ENCODE measurements around the gene SPAG6. TPM values are rescaled to one million over a fixed set of nuclear protein-coding genes. Genes with fewer than 3 reads are reported as not detected.
A peak's percentile ranks its signal among the peaks of the same experiment; 100 is the strongest.
"Not testable (repeated sequence)": the region's sequence is repeated elsewhere in the genome, so short reads cannot be mapped to it uniquely, and the experiment has no call there.

The SPAG6 gene
- polyA plus RNA-seq, 4 donors: 0.68 to 1.0 (median 0.91) TPM

DNA sequence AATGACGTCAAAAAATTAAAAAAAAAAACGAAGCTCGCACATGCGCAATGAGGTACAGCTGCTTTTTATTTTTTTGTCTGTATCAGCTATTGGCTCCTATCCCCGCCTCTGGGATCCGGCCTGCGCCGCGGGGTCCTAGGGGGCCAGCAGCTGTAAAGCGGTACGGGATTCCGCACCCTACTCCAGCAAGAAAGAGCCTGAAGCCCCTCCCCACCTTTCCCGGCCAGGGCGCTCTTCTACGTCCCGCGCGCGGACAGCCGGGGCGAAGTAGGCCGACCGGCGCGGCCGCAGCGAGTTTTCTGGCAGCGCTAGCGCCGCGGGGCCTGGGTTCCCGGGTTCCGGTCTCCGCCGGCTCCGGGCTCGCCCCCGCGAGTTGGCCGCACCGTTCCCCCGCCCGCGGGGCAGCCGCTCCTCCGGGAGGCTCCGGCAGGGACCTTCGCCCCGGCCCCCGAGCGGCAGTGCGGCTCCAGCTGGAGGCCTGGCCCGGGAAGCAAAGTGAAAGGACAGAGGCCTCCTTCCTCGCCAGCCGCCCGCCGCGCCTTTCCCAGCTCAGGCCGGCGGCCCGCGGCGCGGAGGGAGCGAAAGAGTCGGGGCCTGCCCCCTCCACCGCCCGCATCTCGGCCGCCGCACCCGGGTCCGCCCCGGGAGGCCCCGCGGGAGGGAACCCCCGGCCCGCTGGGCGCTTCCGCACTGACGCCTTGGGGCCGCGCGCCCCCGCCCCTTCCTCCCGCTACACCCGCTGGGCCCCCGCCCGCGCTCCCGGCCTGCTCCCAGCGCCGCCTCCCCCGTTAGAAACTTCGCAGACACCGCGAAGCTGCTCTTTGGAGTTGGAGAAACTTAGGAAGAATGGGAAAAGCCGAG lies 4.7 kb upstream of the SPAG6 start:
- peak in 1 of 4 donors; percentile 82 for DNase-seq (ENCODE audit: low read depth in 4 of 4, low spot score in 2 of 4)

DNA sequence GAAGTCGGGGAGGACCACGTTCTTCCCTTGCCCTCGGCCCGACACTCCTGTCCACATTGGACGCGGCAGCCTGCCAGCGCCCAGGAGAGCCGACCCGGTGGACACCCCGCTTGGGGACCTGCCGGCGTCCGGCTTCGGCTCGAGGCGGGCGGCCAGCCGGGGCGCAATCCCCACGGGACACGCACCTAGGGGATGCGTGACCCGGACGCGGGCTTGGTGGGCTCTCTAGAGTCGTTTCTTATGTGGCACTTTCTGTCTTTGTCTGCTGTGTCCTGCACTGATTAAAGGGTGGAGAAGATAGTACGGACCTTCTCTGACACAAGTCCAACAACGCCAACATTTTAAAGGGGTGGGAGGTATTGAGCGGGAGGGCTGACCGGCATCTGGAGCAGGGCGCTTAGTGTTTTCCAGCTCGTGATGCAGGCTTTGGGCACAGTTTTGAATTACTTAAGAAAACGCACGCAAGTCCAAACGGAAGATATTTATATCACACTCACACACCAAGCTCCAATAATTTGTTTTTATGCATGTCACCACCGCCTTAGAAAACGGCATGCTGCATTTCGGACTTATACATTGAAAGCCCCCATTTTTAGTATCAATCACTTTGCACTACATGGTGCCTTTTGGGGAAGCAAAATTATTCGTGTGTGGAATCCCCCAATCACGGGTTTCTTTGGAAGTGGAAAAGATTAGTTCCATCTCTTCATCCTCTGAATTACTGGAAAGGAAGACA lies 3.9 kb upstream of the SPAG6 start:
- peak in 1 of 4 donors; percentile 58 for DNase-seq (ENCODE audit: low read depth in 4 of 4, low spot score in 2 of 4)

DNA sequence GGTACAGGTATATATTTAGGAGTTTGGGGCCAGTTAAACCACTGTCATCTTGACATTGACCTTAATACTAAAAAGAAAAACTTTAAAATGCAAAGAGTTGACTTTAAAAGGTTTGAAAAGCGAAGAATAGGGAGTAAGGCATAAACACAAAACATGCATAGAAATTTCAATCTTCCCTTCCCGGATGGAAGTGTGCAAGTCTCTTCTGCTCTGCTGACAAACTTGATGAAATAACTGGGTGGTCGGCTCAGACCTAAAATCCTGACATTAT lies 3.4 kb upstream of the SPAG6 start:
- DNase-seq (ENCODE audit: low read depth in 4 of 4, low spot score in 2 of 4): peak in 1 of 4 donors; percentile 56

DNA sequence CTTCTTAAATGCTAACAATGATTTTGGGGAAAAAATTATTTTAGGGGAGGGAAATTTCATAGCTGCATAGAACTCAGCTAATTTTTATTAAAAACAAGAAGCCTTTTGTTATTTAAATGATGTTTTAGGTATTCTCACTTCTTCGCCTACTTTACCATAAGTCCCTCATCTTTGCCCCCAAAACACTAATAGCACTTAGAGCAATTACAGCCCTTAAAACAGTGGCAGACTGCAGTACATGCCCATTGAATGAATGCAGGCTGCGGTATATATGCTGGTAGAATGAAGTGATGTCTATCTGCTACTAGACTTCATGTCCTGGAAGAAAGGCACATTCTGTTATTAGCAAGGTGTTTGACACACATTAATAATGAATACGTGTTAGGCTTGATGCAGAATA lies 2.9 kb upstream of the SPAG6 start:
- DNase-seq (ENCODE audit: low read depth in 4 of 4, low spot score in 2 of 4): peak in 1 of 4 donors; percentile 25

DNA sequence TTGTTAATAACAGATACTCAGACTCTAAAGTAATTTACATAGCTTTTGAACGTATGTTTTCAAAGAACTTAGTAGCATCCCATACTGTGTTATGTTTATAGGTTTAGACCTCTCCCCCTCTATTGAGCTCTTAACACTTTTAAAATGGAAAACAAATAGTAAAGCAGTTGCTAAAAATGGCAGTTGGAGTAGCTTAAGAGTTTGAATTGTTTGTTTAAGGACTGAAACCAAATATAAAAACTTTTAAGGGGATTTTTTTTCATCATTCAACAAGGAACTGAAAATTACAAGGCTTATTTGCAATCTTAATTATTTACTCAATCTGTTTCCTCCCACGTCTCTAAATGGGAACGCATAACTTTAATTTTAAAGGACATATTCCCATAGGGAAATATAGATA lies 1.6 kb upstream of the SPAG6 start:
- DNase-seq (ENCODE audit: low read depth in 4 of 4, low spot score in 2 of 4): peak in 1 of 4 donors; percentile 37

DNA sequence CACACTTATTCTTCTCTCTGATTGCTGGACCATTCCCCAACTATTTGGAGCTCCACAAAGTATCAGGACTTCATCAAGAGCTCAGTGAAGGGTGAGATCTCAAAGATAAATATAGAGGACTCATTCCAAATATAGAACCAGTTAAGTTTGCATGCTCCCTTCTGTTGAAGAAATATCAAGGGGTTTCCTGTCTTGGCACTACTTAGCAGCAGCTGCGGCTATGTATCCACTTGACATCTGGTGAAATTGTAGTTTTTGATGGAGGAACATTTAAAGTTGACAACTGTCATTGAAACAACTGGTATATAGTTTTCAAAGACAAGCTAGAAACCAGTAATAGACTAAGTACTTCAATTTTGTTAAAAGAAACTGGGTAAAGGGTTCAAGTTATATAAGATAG lies 1.0 kb upstream of the SPAG6 start:
- DNase-seq (ENCODE audit: low read depth in 4 of 4, low spot score in 2 of 4): peak in 1 of 4 donors; percentile 34

DNA sequence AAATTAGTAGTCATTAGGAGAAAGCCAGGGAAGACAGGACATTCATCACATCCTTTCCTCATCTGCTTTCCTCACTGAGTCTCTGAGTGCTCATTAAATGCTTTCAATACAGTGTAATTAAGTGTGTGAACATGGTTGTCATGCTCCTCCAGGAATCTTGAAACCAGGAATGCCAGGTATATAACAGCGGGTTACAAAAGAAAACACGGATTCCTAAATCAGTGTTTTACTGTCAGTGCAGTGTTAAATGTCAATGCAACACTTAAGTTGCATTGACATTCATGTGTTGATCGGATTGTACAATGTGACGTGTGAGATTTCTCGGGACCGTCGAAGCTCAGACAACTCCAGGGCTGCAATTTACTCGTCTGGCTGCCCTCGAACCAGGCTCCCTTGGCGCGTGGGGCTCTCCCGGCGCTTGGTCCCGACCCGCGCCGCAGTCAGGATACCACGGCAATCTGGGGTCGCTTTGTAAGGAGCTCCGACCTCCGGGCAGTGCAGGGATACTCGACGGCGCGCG lies 455 bp upstream of the SPAG6 start:
- no peak for DNase-seq (ENCODE audit: low read depth in 4 of 4, low spot score in 2 of 4)

DNA sequence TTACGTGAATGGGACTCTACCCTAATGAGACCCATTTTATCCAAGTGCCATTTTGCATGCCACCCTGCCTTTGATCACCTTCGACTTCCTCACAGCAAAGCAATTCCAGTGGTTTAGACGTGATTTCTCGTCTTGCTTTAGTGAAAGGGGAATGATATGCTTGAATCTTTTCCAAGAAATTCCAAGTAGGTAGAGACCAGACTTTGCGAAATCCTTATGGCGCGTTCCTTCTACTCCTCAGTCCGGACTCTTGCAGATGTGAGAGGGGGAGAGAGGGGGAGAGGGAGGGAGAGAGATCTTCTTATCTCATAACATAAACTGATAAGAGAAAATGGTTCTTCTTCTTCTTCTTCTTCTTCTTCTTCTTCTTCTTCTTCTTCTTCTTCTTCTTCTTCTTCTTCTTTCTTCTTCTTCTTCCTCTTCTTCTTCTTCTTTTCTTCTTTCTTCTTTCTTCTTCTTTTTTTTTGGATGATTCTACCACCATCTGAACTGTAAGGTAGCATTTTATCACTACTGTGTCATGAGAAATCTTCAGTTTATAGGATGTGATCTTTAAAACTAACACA lies 883 bp downstream of the SPAG6 start:
- DNase-seq (ENCODE audit: low read depth in 4 of 4, low spot score in 2 of 4): no peak

DNA sequence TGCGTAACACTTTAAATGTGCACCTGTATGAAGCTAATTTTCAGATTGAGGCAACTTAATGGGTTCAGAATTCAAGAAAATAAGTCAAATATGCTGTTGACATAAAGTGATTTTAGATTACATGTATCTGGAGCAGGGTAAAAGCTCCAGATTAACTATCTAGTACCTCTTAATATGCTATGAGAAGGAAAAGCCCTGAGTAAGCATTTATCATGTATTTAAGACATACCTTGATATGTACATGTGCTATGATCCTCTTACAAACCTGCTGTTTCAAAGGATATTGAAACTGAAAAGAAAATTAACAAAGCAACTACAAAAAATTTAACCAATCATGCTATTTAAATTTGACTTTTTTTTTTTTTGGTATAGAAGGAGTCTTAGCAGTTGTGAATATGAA lies 4.5 kb downstream of the SPAG6 start:
- no peak for DNase-seq (ENCODE audit: low read depth in 4 of 4, low spot score in 2 of 4)

DNA sequence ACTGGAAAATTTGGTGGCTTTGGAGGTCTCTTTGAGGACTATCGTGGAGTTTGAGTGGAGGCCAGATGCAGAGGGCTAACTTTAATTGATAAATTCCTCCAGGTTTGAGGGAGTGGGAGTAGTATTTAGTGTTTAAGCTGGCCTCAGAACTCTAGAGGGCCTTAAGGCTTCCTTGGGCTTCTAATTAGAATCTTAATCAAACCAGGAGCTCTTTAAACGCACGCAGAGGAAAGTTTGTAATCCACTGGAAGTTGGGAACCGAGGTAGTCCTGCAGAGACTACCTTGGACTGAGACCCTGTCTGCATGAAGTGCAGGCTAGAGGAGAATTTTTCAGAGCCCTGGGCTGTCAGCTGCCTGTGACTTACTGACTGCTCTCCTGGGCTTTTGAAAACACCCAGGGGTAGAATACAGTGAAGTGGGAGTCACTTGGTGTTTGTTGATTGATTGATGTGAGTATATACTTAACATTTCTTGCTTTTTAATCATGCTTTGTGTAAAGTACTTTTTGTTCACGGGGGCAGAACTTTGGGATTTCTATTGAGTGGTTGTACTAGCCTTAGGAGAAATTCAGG lies 5.9 kb downstream of the SPAG6 start:
- DNase-seq (ENCODE audit: low read depth in 4 of 4, low spot score in 2 of 4): no peak

DNA sequence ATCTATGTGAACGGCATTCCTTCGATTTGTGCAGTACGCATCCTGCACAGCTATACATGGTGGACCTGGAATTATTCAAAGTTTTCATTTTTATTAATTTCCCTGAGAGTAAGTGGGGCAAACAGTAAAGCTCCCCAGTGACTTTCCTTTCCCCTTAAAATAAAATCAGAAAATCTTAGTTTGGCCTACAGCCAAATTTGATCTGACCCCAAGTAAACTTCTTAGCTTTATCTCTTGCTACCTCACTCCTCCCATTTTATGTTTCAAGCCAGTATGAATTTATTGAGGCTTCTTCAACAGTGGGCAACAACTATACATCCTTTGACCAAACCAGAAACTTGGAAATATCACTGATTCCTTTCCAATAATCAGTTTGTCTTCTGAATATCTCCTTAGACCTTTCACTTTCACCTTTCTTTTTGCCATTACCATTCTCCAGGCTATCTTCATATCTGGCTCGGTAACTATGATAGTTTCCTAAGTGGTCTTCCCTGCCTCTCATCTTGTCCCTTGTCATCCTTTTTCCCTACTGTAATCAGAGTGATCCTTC lies 11.1 kb downstream of the SPAG6 start:
- no peak for DNase-seq (ENCODE audit: low read depth in 4 of 4, low spot score in 2 of 4)

DNA sequence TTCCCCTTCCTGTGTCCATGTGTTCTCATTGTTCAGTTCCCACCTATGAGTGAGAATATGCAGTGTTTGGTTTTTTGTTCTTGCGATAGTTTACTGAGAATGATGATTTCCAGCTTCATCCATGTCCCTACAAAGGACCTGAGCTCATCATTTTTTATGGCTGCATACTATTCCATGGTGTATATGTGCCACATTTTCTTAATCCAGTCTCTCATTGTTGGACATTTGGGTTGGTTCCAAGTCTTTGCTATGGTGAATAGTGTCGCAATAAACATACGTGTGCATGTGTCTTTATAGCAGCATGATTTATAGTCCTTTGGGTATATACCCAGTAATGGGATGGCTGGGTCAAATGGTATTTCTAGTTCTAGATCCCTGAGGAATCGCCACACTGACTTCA lies 12.5 kb downstream of the SPAG6 start:
- DNase-seq (ENCODE audit: low read depth in 4 of 4, low spot score in 2 of 4): not testable (repeated sequence)

DNA sequence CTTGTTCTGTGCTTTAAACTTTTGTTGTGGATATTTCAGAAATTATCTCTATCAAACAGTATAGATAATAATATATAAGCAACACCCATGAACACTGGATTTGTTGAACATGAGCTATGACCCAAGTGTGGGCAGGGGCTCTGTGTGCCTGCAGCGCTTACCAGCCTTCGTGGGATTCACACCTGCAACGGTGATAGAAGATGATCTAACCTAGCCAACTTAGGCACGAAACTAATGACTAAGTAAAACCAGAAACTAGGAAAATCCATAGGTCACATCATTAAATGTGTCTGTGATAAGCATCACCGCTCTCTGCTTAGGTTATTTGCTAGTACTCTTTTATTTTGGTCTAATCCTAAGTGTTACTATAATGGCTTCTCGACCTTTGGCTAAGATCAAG lies 18.0 kb downstream of the SPAG6 start:
- DNase-seq (ENCODE audit: low read depth in 4 of 4, low spot score in 2 of 4): no peak

DNA sequence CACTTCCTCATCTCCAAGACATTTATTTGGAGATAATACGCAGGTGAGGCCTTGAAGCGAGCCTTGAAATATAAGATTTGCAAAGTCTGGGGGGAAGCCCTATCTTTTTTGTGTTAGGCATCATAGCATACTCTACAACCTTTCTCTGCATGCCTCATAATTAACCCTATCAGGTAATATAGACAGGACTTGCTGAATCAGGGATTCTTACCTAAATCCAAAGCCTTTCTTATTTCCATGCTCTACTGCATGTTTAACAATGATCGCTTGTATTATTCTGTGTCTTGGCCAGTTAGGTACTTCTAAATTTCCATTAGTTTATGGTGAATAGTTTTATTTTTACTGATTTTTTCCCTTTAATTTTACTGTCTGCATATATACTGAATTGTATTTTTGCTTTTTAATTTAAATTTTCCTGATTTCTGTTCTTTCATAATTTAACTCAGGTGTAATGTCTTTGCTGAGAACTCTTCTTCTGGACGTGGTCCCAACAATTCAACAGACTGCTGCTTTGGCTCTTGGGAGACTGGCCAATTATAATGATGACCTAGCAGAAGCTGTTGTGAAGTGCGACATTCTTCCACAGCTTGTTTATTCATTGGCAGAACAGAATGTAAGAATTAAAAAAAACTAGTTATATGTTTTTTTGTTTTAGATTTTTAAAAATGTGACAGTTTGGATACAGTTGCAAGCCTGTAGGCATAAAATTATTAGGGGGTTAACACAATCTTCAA lies 19.3 kb downstream of the SPAG6 start:
- DNase-seq (ENCODE audit: low read depth in 4 of 4, low spot score in 2 of 4): no peak

DNA sequence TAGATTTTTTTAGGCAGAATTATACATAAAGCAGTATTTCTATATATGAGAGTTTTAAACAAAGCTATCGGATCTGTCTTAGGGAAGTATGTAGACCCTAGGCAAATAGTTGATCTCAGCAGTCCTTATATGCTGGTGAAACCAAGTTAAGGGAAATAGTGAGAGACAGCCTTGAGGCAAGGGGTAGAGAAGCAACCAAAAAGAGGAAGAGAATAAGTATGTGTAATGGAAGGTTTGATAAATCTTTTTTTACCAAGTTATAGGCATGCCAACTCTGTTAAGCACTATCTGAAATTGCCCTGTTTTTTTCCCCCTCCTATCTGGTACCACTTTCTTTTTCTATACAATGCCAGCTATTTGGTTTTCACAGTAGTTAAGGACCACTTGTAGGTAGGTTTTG lies 19.9 kb downstream of the SPAG6 start:
- DNase-seq (ENCODE audit: low read depth in 4 of 4, low spot score in 2 of 4): no peak

DNA sequence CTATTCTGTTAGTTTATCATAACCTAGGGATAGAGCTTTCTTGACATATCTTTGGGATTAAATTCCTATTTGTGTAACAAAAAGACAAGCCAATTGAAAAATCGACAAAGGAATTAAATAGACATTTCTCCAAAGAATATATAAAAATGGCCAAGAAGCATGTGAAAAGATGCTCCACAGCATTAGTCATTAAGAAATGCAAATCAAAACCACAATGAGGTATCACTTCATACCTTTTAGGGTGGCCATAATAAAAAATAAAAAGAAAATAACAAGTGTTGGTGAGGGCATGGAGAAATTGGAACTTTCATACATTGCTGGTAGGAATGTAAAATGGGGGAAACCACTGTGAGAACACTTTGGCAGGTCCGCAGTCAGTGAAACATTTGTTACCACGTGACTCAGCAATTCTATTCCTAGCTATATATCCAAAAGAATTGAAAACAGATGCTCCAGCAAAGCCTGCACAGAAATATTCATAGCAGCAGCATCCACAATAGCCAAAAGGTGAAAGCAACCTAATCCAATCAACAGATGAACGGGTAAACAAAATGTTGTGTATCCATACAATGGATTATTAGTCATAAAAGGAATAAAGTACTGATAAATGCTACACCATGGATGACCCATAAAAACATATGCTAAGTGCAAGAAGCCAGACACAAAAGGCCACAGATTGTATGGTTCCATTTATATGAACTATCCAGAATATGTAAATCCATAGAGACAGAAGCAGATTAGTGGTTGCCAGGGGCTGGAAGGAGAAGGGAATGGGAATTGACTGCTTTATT lies 20.5 kb downstream of the SPAG6 start:
- no peak for DNase-seq (ENCODE audit: low read depth in 4 of 4, low spot score in 2 of 4)

DNA sequence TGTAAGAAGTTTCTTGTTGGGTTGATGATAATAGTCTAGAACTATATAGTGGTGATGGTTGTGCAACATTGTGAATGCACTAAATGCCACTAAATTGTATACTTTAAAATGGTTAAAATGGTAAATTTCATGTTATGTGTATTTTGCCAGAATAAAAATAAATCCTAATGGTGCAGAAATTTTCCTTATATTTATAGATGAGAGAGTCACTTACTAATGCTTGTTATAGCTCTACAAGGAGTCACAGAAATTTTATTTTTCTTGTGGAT lies 21.1 kb downstream of the SPAG6 start:
- no peak for DNase-seq (ENCODE audit: low read depth in 4 of 4, low spot score in 2 of 4)

DNA sequence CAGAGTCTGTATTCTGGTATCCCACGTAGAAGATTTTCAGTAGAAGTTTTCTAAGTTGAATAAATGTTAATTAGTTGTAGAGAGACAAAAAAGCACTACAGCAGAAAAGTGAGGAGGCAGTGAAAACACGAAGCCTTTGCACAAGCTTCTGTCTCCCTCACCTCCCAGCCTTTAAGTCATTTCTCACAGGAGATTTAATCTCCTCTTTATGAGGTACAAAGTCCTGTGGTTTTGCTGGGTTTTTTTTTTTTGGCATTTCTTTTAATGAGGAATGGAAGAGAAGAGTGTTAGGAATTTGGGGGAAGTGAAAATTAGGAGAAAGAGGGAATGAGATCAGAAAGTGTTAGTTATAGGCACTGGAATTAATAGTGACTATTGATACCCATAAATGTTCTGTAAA lies 21.5 kb downstream of the SPAG6 start:
- DNase-seq (ENCODE audit: low read depth in 4 of 4, low spot score in 2 of 4): no peak

DNA sequence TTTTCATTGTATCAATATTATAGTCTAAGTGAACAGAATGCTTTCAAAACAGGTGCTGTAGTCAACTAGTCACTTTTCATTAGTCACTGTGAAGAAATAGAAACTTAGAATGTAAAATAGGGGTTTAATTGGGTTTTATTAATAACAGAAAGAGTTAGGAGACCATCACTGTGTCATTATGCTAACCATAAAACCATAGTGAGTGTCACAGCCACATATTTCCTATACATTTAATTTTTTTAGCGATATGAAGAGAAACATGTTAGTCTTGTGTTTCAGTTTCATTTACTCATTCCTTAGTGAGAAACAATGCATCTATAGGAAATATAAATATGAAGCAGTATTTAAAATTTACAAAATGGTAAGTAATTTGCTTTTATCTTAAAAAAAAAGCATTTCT lies 22.2 kb downstream of the SPAG6 start:
- DNase-seq (ENCODE audit: low read depth in 4 of 4, low spot score in 2 of 4): no peak

DNA sequence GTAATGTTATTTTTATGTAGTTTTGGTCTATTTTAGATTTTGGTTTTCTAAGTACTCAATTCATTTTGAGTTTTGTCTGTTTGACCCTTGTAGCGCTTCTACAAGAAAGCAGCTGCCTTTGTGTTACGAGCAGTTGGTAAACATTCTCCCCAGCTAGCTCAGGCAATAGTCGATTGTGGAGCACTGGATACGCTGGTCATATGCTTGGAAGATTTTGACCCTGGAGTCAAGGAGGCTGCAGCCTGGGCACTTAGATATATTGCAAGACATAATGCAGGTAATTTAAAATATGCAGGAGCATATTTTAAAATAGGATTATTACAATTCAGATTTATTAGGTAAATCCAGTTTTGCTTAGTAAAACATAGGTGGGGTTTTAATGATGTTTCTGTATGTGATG lies 23.1 kb downstream of the SPAG6 start:
- no peak for DNase-seq (ENCODE audit: low read depth in 4 of 4, low spot score in 2 of 4)

All from left renal cortex interstitium (tissue), 4 donors.